ENCODE data around the gene FLOT1. TPM values are rescaled to one million over a fixed set of nuclear protein-coding genes. Genes with fewer than 3 reads are reported as not detected.

FLOT1 gene
- total and polyA plus RNA-seq, 2 of the 13 experiments (the other 11 are each of a cell fraction or from before 2014, with no cell fraction given), result 82.3 to 130 TPM

- TF ChIP-seq ZFY (CRISPR knock-in tag; IDR thresholded peaks at IDR 0.05), result no peak; the same call in 1 of the 2 replicates
- no peak for TF ChIP-seq MAFK (conservative IDR thresholded peaks at IDR 0.05 in 1 of 2, IDR thresholded peaks at IDR 0.05 in 1 of 2; ENCODE audit: low read length in 2 of 2)
- no peak for TF ChIP-seq SKI (IDR thresholded peaks at IDR 0.05; ENCODE audit: partially characterized antibody)
- TF ChIP-seq AGO1 (IDR thresholded peaks at IDR 0.05; ENCODE audit: low read depth, low read length, poor library complexity, severe bottlenecking), result peak; percentile 78
- TF ChIP-seq ZBTB42 (CRISPR knock-in tag; IDR thresholded peaks at IDR 0.05), result 0 out of 2 replicates have a peak, but pooled peaks have one; percentile 27
- no peak for TF ChIP-seq ZBTB49 (CRISPR knock-in tag; IDR thresholded peaks at IDR 0.05; ENCODE audit: borderline replicate concordance)
- TF ChIP-seq TSC22D2 (CRISPR knock-in tag; IDR thresholded peaks at IDR 0.05; ENCODE audit: borderline replicate concordance), result no peak
- TF ChIP-seq KLF15 (CRISPR knock-in tag; IDR thresholded peaks at IDR 0.05; ENCODE audit: borderline replicate concordance), result no peak
- TF ChIP-seq NR0B2 (CRISPR knock-in tag; IDR thresholded peaks at IDR 0.05), result peak; percentile 23; the same call in 1 of the 2 replicates
- TF ChIP-seq ZNF33B (CRISPR knock-in tag; IDR thresholded peaks at IDR 0.05), result peak; percentile 79; the same call in 1 of the 2 replicates
- no peak for TF ChIP-seq ZNF550 (CRISPR knock-in tag; IDR thresholded peaks at IDR 0.05; ENCODE audit: borderline replicate concordance)
- TF ChIP-seq GZF1 (CRISPR knock-in tag; IDR thresholded peaks at IDR 0.05), result no peak
- TF ChIP-seq PAF1 (CRISPR knock-in tag; IDR thresholded peaks at IDR 0.05), result no peak
- no peak for TF ChIP-seq MLLT10 (CRISPR knock-in tag; IDR thresholded peaks at IDR 0.05)
- TF ChIP-seq MAFF (IDR thresholded peaks at IDR 0.05; ENCODE audit: low read depth, low read length), result no peak
- no peak for TF ChIP-seq NFE2 (CRISPR knock-in tag; IDR thresholded peaks at IDR 0.05)
- TF ChIP-seq PPARG (CRISPR knock-in tag; conservative IDR thresholded peaks at IDR 0.05), result peak; percentile 10; the same call in 1 of the 2 replicates
- no peak for TF ChIP-seq NFIB (CRISPR knock-in tag; IDR thresholded peaks at IDR 0.05; ENCODE audit: borderline replicate concordance)
- TF ChIP-seq NFE2L2 (IDR thresholded peaks at IDR 0.05; ENCODE audit: low read length), result no peak
- TF ChIP-seq PTBP1 (IDR thresholded peaks at IDR 0.05; ENCODE audit: low read depth, low read length, poor library complexity, severe bottlenecking), result no peak
- no peak for TF ChIP-seq ZIK1 (CRISPR knock-in tag; IDR thresholded peaks at IDR 0.05; ENCODE audit: borderline replicate concordance, low read depth)
- TF ChIP-seq HNRNPLL (IDR thresholded peaks at IDR 0.05; ENCODE audit: low read depth, low read length, poor library complexity, severe bottlenecking), result peak; percentile 53
- TF ChIP-seq SMYD3 (CRISPR knock-in tag; IDR thresholded peaks at IDR 0.05), result no peak
- TF ChIP-seq HNF1B (CRISPR knock-in tag; IDR thresholded peaks at IDR 0.05), result no peak
- no peak for TF ChIP-seq DDIT3 (CRISPR knock-in tag; IDR thresholded peaks at IDR 0.05)
These were observed 55.4 kb downstream of the FLOT1 start (continued) for GRCh38 chr6:30686908-30687658.
